ENCODE data around the gene RAP1GAP2.
A peak's percentile ranks its signal among the peaks of the same experiment; 100 is the strongest.

The RAP1GAP2 gene

DNA sequence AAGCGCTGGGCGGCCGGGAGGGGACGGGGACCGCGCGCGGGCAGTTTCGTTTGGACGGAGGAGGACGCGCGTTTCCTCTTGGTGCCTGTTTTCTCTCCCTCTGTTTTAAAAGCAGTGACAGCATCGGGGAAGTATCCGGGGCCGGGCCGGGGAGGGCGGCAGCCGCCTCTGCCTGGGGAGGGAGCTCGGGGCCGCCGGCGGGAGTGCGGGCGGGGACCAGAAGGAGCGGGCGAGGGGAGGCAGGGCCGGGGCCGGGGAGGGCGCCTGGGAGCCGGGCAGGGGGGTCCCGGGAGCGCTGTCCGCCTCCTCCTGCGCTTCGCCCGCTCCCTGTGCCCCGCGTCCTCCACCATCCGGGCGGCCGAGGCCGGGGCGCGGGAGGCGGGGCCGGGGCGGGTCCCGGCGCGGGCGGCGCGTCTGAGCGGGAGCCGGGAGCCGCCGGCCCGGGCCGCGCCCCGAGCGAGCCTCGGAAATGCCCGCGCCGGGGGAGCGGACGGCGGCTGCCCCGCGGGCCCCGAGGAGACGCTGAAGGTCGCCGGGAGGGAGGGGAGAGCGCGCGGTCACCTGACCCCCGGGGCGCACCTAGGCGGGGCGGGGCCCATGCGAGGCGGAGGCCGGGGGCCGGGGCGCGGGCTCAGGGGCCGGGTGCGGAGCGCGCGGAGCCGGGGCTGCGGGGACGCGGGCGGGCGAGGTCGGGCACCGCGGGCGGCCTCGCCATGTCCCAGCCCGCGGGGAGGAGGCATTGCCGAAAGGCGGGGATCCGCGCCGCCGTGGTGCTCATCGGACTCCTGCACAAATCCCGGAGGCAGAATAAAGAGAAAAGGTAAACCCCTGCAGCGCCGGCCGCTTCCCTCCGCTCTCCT, 57.3 kb downstream of the RAP1GAP2 start:
- peaks cover 40 to 81% (median 61%) of the 10 kb centered on the region in 11 experiments; a peak in 21 of 22 replicates for H4K20me1 ChIP-seq
- H3K27ac ChIP-seq: peak overlapping the region in 10 of 11 experiments; percentile 47 to 94 (median 86); a peak in 20 of 22 replicates
- no peaks in the 10 kb centered on the region for H3K9me3 ChIP-seq (replicated peaks in 1 of 11)
- peak overlapping the region; percentile 66 to 95 (median 84) for H3K9ac ChIP-seq
- H3K27me3 ChIP-seq: peaks cover 0 to 17% (median 0%) of the 10 kb centered on the region in 11 experiments; a peak in 4 of 22 replicates
- H3K4me3 ChIP-seq: peak overlapping the region; percentile 67 to 96 (median 74)
- H3K4me1 ChIP-seq: peaks cover 22 to 79% (median 72%) of the 10 kb centered on the region in 10 experiments
- H3K4me2 ChIP-seq: peak overlapping the region; percentile 97 to 100 (median 99)
- TF ChIP-seq Cebpa-rat (IDR thresholded peaks at IDR 0.05): no peak
- H3K36me3 ChIP-seq: peaks cover 0 to 22% (median 16%) of the 10 kb centered on the region in 11 experiments; a peak in 10 of 22 replicates

DNA sequence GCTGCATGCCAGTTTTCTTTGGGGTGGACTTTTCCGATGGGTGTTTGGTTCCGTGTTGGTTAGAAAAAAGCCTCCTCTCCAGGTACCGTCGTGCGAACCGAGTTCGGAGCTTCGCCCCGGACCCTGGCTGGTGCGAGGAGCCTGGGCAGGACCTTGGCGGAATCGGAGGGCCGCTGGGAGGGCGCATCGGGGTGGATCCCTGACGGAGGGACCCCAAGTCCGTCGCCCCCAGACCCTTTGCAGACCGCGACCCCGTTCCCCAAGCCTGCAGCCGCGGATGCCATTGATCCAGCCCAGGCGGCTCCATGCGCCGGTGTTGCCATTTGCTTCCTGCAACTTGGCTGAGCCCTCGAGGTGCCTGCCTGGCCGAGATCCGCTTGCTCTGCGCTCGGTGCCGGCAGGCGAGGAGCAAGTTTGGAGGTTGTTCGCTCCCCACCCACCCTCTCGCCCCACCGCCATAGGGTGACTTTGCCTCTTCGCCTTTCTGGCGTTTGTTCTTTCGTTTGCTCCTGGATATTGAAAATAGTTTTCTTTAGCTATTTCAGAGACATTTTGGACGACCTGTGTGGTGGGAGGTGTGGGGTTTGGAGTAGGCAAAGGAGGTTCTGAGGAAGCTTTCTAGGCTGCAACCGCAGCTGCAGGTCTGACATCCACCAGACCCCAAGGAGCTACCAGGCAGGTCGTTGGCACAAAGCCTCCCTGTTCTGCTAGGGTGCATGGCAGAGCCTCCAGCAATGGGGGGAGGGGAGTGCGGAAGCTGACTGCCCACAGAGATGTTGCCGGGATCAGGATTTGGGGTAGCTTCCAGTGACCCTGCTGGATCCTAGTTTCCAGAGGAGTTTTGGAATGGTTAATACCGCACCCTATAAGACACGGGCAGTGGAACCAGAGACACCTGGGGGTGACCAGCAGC, 58.2 kb downstream of the RAP1GAP2 start:
- Histone ChIP-seq H3K27ac (peak overlapping the region in 9 of 11 experiments; percentile 69 to 94 (median 86); a peak in 17 of 22 replicates), H3K36me3 (peaks cover 0 to 27% (median 18%) of the 10 kb centered on the region in 11 experiments; a peak in 10 of 22 replicates), H3K4me1 (peaks cover 18 to 70% (median 63%) of the 10 kb centered on the region in 10 experiments), H3K4me3 (peak overlapping the region; percentile 67 to 96 (median 74)), H3K27me3 (peaks cover 0 to 17% (median 0%) of the 10 kb centered on the region in 11 experiments; a peak in 4 of 22 replicates), H3K9me3 (replicated peaks in 1 of 11) (no peaks in the 10 kb centered on the region), H4K20me1 (peaks cover 46 to 82% (median 57%) of the 10 kb centered on the region in 11 experiments; a peak in 21 of 22 replicates), H3K4me2 (peak overlapping the region; percentile 97 to 100 (median 99)), H3K9ac (peak overlapping the region; percentile 66 to 95 (median 84); a peak in 21 of 22 replicates)
- no peak for TF ChIP-seq Cebpa-rat (IDR thresholded peaks at IDR 0.05)

DNA sequence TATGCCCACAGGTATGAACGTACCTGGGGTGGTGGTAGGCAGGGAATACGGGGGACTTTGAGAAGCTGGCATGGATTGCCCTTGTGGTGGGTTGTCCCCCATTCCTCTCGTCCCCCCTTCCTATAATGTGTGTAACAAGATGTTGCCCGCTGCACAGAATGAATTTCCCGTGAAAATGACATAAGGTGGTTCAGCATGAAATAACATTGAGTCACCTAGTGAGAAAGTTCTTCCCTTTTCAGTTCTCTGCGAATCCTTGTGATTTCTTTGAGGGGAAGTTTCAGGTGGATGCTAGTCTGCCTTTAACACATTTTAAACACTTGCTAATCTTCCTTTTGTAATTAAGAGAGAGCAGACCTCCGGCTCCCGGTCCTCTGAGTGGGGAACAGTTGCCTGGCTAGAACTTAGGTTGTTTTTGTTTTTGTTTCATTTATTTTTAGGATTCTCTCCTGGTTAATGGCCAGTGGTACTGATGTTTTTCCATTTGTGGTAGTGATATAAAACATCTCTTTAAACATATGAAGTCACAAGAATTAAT, 58.9 kb downstream of the RAP1GAP2 start:
- Histone ChIP-seq H3K9ac (peak overlapping the region in 9 of 11 experiments; percentile 74 to 95 (median 87); a peak in 14 of 22 replicates), H4K20me1 (peaks cover 54 to 84% (median 64%) of the 10 kb centered on the region in 11 experiments; a peak in 21 of 22 replicates), H3K9me3 (replicated peaks in 1 of 11) (no peaks in the 10 kb centered on the region), H3K27me3 (peaks cover 0 to 17% (median 0%) of the 10 kb centered on the region in 11 experiments; a peak in 4 of 22 replicates), H3K27ac (peak overlapping the region in 6 of 11 experiments; percentile 85 to 94 (median 88); a peak in 9 of 22 replicates), H3K4me2 (peak overlapping the region; percentile 97 to 100 (median 99)), H3K4me1 (peaks cover 18 to 64% (median 59%) of the 10 kb centered on the region in 10 experiments), H3K4me3 (peak overlapping the region; percentile 67 to 96 (median 74); a peak in 18 of 20 replicates), H3K36me3 (peaks cover 0 to 33% (median 18%) of the 10 kb centered on the region in 11 experiments; a peak in 10 of 22 replicates)
- TF ChIP-seq Cebpa-rat (IDR thresholded peaks at IDR 0.05): no peak

DNA sequence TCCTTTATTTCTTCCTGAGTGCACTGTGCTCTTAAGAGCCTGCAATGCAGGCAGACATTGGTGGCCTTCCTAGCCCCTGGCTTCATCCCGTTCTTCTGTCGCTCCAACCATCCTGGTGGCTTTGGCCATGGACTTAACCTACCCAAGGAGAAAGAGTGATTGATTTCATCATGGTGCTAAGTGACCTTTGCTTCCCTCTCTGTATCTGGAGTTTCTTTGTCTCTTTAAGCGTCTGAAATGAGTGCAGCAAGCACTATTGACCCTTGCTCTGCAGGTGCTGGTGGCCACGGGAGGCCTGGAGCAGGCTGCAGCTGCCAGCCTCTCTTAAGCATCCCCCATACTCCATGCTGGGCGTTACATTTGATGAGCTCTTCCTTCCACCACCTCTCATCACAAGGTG, 60.5 kb downstream of the RAP1GAP2 start:
- Histone ChIP-seq H3K4me3 (0 out of 20 replicates have a peak overlapping the region, but pooled peaks of 1 of the 10 experiments have one; percentile 78), H4K20me1 (peaks cover 57 to 89% (median 73%) of the 10 kb centered on the region in 11 experiments; a peak in 21 of 22 replicates), H3K9ac (peak overlapping the region in 4 of 11 experiments; percentile 15 to 95 (median 88); a peak in 5 of 22 replicates), H3K36me3 (peaks cover 0 to 49% (median 19%) of the 10 kb centered on the region in 11 experiments; a peak in 11 of 22 replicates), H3K27ac (peak overlapping the region in 2 of 11 experiments; percentile 43 to 91; a peak in 2 of 22 replicates), H3K4me1 (peaks cover 18 to 59% (median 52%) of the 10 kb centered on the region in 10 experiments), H3K27me3 (peaks cover 0 to 13% (median 0%) of the 10 kb centered on the region in 11 experiments; a peak in 4 of 22 replicates), H3K4me2 (peak overlapping the region in 9 of 11 experiments; percentile 98 to 100 (median 99); a peak in 18 of 22 replicates), H3K9me3 (replicated peaks in 1 of 11) (no peaks in the 10 kb centered on the region)
- no peak for TF ChIP-seq Cebpa-rat (IDR thresholded peaks at IDR 0.05)

DNA sequence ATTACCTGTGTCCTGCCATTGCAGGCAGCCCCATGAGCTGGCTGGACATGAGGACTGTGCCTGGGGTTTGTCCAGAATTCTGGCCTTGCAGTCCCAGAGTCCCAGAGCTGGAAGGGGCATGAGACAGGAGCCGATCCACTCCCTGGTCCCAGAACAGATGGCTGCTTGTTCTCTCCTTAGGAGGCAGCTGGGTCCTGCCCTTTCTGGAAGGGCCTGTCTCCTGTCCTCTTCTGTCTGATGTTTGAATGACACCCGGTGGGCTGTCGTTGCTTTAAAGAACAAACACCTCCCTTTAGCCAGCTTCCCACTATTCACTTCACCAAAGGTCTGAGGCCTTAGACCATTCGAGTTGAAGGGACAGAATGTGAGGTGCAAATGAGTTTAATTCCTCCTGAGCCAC, 63.8 kb downstream of the RAP1GAP2 start:
- H4K20me1 ChIP-seq: peaks cover 42 to 99% (median 89%) of the 10 kb centered on the region in 11 experiments; a peak in 21 of 22 replicates
- peaks cover 0 to 3% (median 0%) of the 10 kb centered on the region in 11 experiments; a peak in 3 of 22 replicates for H3K27me3 ChIP-seq
- H3K4me1 ChIP-seq: peaks cover 3 to 64% (median 40%) of the 10 kb centered on the region in 10 experiments
- H3K4me2 ChIP-seq: no peak overlapping the region
- H3K4me3 ChIP-seq: no peak overlapping the region
- no peaks in the 10 kb centered on the region for H3K9me3 ChIP-seq (replicated peaks in 1 of 11)
- H3K36me3 ChIP-seq: peaks cover 0 to 80% (median 40%) of the 10 kb centered on the region in 11 experiments; a peak in 15 of 22 replicates
- no peak for TF ChIP-seq Cebpa-rat (IDR thresholded peaks at IDR 0.05)
- H3K27ac ChIP-seq: no peak overlapping the region
- H3K9ac ChIP-seq: no peak overlapping the region

DNA sequence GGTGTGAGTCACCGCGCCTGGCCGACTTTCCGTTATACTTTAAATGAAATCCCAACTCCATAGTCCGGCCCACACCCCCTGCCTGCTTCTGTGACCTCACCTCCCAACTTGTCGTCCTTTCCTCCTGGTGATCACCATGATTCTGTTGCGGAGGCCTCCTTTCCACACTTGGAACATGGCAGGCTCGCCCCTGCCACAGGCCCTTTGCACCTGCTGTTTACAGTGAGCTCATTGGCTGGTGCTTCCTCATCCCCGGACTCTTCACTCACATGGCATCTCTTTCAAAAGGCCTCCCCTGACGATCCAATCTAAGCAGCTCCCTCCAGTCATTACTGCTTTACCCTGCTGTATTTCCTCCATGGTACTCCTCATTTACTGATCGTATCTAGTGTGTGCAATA, 64.6 kb downstream of the RAP1GAP2 start:
- H3K4me1 ChIP-seq: peaks cover 0 to 58% (median 32%) of the 10 kb centered on the region in 10 experiments; a peak in 16 of 20 replicates
- H4K20me1 ChIP-seq: peaks cover 42 to 99% (median 89%) of the 10 kb centered on the region in 11 experiments; a peak in 21 of 22 replicates
- TF ChIP-seq Cebpa-rat (IDR thresholded peaks at IDR 0.05): no peak

DNA sequence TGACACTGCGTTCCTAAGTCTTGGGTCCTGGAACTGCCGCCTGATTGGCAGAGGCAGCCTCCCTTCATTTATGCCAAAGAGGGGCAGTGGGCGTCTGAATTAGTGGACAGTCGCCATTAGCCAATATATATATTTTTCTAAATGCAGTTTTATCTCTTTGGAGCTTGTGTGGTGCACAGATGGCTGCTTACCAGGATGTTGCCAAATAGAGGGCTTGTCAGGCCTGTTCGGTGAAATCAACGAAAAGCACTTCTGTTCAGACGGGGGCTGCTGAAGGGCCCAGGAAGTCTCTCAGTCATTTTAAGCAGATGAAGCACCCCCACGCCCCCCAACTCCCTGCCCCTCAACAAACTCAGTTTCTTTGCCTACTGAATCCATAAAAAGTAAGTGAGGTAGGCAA, 66.0 kb downstream of the RAP1GAP2 start:
- peak overlapping the region in 5 of 11 experiments; percentile 0 to 54 (median 25); a peak in 3 of 22 replicates for H3K27ac ChIP-seq

More for the DNA sequence above, 64.6 kb downstream of the RAP1GAP2 start:
- H3K9me3 ChIP-seq (replicated peaks in 1 of 11): no peaks in the 10 kb centered on the region
- no peaks in the 10 kb centered on the region for H3K27me3 ChIP-seq
- H3K4me3 ChIP-seq: no peak overlapping the region
- H3K27ac ChIP-seq: no peak overlapping the region
- no peak overlapping the region for H3K9ac ChIP-seq
- H3K4me2 ChIP-seq: no peak overlapping the region
- H3K36me3 ChIP-seq: peaks cover 0 to 88% (median 48%) of the 10 kb centered on the region in 11 experiments; a peak in 15 of 22 replicates

More for the DNA sequence above, 66.0 kb downstream of the RAP1GAP2 start:
- H3K36me3 ChIP-seq: peaks cover 0 to 91% (median 52%) of the 10 kb centered on the region in 11 experiments; a peak in 16 of 22 replicates
- no peaks in the 10 kb centered on the region for H3K9me3 ChIP-seq (replicated peaks in 1 of 11)
- no peak overlapping the region for H3K4me3 ChIP-seq
- no peaks in the 10 kb centered on the region for H3K27me3 ChIP-seq
- no peak for TF ChIP-seq Cebpa-rat (IDR thresholded peaks at IDR 0.05)
- H3K4me1 ChIP-seq: peaks cover 0 to 53% (median 23%) of the 10 kb centered on the region in 10 experiments; a peak in 16 of 20 replicates
- peaks cover 31 to 99% (median 85%) of the 10 kb centered on the region in 11 experiments; a peak in 21 of 22 replicates for H4K20me1 ChIP-seq
- H3K9ac ChIP-seq: peak overlapping the region in 1 of 11 experiments; percentile 29; a peak in 2 of 22 replicates
- peak overlapping the region in 6 of 11 experiments; percentile 5 to 41 (median 26); a peak in 6 of 22 replicates for H3K4me2 ChIP-seq

All from BLaER1 treated with 17β-estradiol and CSF1 and Interleukin-3, amounts not matched to agents 10 nM and 100 nM (cell line).